GM20000 (cell line): ENCODE measurements around the gene RAD51C.
"Not testable (repeated sequence)": the region's sequence is repeated elsewhere in the genome, so short reads cannot be mapped to it uniquely, and the experiment has no call there.

Source experiments
- DNase-seq: peaks from one replicate; pipeline ENCODE4 v3.0.0; 2012; ENCODE audit warnings: low spot score
- CTCF ChIP-seq: IDR thresholded peaks from 2 replicates; pipeline ENCODE4 v1.5.1; 2012; ENCODE audit warnings: mild to moderate bottlenecking, control low read depth; ENCODE audit errors: extremely low read depth, missing control alignments

RAD51C gene

GRCh38 chr17:58677194-58677880, 15.1 kb upstream of the RAD51C start:
- TF ChIP-seq CTCF, result no peak
- no peak for DNase-seq

- DNase-seq, result not testable (repeated sequence)
Observed at GRCh38 chr17:58678287-58678686, 14.1 kb upstream of the RAD51C start.

- no peak for TF ChIP-seq CTCF
- no peak for DNase-seq
Observed at GRCh38 chr17:58679263-58680037, 13.0 kb upstream of the RAD51C start.

DNA sequence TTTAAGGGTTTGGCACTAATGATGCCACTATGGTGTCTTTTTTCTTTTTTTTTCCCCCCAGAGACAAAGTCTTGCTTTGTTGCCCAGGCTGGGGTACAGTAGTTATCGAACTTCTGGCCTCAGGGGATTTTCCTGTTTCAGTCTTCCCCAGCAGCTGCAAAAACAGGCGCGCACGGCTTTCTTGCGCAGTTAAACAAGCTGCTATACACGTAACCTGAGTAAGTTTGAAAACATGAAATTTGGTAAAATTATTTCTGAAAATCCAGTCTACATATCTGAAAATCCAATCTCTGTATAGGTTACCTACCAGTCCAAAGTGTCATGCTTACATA, 12.4 kb upstream of the RAD51C start:
- no peak for DNase-seq
- TF ChIP-seq CTCF, result no peak

GRCh38 chr17:58684003-58684402, 8.4 kb upstream of the RAD51C start:
- no peak for TF ChIP-seq CTCF
- no peak for DNase-seq

DNA sequence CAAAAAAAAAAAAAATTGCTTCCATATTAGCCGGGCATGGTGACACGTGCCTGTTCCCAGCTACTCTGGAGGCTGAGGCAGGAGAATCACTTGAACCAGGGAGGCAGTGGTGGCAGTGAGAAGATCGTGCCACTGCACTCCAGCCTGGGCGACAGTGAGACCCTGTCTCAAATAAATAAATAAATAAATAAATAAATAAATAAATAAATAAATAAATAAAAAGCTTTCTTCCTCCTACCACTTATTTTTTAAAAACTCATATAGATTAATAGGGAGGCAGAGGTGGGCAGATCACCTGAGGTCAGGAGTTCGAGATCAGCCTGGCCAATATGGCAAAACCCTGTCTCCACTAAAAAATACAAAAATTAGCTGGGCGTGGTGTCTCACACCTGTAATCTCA, 7.9 kb upstream of the RAD51C start:
- not testable (repeated sequence) for DNase-seq

- no peak for TF ChIP-seq CTCF
- DNase-seq, result no peak
Observed at GRCh38 chr17:58686980-58687379, 5.4 kb upstream of the RAD51C start.

GRCh38 chr17:58688521-58688920, 3.9 kb upstream of the RAD51C start:
- DNase-seq, result no peak
- no peak for TF ChIP-seq CTCF

GRCh38 chr17:58690033-58690432, 2.4 kb upstream of the RAD51C start:
- DNase-seq, result not testable (repeated sequence)
